A549 (cell line): ENCODE data around the gene ANK3. TPM values are rescaled to one million over a fixed set of nuclear protein-coding genes. Genes with fewer than 3 reads are reported as not detected.

ENCODE experiments used
- ATAC-seq, 2 experiments: fragments of 200-7000 bp in 1 of 2; fragments of >200 bp in 1 of 2; cut with Nextera tagmentation in 1 of 2; cut with Tn5 transposase in 1 of 2; 3 replicates each; pipeline versions ENCODE4 v1.8.0 to v1.9.1; 2018 to 2020; ENCODE audit warnings: mild to moderate bottlenecking in 1 of 2, moderate library complexity in 1 of 2
- CTCF ChIA-PET: fragments of 300-600 bp; sonication (Branson Sonifier 250); formaldehyde crosslinking; extraction: SDS; loops from one replicate; lab custom pipeline; 2021; ENCODE audit warnings: antibody characterized with exemption, inconsistent platforms; lab: Yijun Ruan, JAX
- POLR2A ChIA-PET: fragments of 350-600 bp; formaldehyde crosslinking; extraction: SDS; loops from one replicate; lab custom pipeline; 2021; ENCODE audit warnings: antibody characterized with exemption, inconsistent platforms; lab: Yijun Ruan, JAX
- DNase-seq, 2 experiments: peaks; one replicate each; pipeline versions ENCODE4 v3.0.0 to v3.0.0-alpha.2; 2011 to 2016; ENCODE audit warnings: low read depth in 1 of 2, low spot score in 1 of 2
- FAIRE-seq: peaks from 2 replicates; lab custom pipeline; 2011; peaks lifted over from hg19 to GRCh38; lab: Jason Lieb, UNC
- H3K27ac ChIP-seq, 2 experiments: fragments of >200 bp; sonication (Bioruptor Twin); formaldehyde crosslinking; 3 replicates each; pipeline ENCODE4 v1.5.1; 2016 to 2017
- H3K4me1 ChIP-seq: fragments of >200 bp; sonication (Bioruptor Twin); formaldehyde crosslinking; 3 replicates; pipeline ENCODE4 v1.6.1; 2016
- H3K4me2 ChIP-seq: fragments of >200 bp; sonication (Bioruptor Twin); formaldehyde crosslinking; 3 replicates; pipeline ENCODE4 v1.6.1; 2016
- H3K4me3 ChIP-seq: fragments of >200 bp; sonication (Bioruptor Twin); formaldehyde crosslinking; 3 replicates; pipeline ENCODE4 v1.5.1; 2016
- H3K9me3 ChIP-seq: fragments of >200 bp; sonication (Bioruptor Twin); formaldehyde crosslinking; 3 replicates; pipeline ENCODE4 v1.6.1; 2016
- CEBPB ChIP-seq, 2 experiments: fragments of >200 bp in 1 of 2; sonication (Bioruptor Twin) in 1 of 2; formaldehyde crosslinking in 1 of 2; IDR thresholded peaks; 2 replicates each; pipeline ENCODE4 v1.6.1; 2012 to 2016
- EP300 ChIP-seq, 2 experiments: fragments of >200 bp; sonication (Bioruptor Twin); formaldehyde crosslinking; IDR thresholded peaks; 2 replicates in 1 of 2; 3 replicates in 1 of 2; pipeline ENCODE4 v1.6.1; 2016 to 2017
- FOSL2 ChIP-seq, 2 experiments: fragments of 450-650 bp in 1 of 2; fragments of >200 bp in 1 of 2; sonication (Bioruptor Twin) in 1 of 2; formaldehyde crosslinking; IDR thresholded peaks; 2 replicates each; pipeline versions ENCODE4 v1.5.0 to v1.6.1; 2016 to 2020; ENCODE audit warnings: mild to moderate bottlenecking in 1 of 2, moderate library complexity in 1 of 2
- FOXS1 ChIP-seq: fragments of 250-450 bp; sonication (Bioruptor Pico); IDR thresholded peaks from 2 replicates; pipeline ENCODE4 v1.5.0; 2020; ENCODE audit warnings: mild to moderate bottlenecking, moderate library complexity
- GATA3 ChIP-seq: IDR thresholded peaks from 2 replicates; pipeline ENCODE4 v1.6.1; 2012; ENCODE audit warnings: borderline replicate concordance
- HOXB5 ChIP-seq: fragments of 250-450 bp; sonication (Bioruptor Pico); IDR thresholded peaks from 2 replicates; pipeline ENCODE4 v1.5.0; 2020; ENCODE audit warnings: mild to moderate bottlenecking, moderate library complexity
- JUN ChIP-seq, 2 experiments: fragments of >200 bp; sonication (Bioruptor Twin); formaldehyde crosslinking; IDR thresholded peaks; 2 replicates in 1 of 2; 3 replicates in 1 of 2; pipeline ENCODE4 v1.6.1; 2016 to 2017
- JUNB ChIP-seq: fragments of >200 bp; sonication (Bioruptor Twin); formaldehyde crosslinking; IDR thresholded peaks from 2 replicates; pipeline ENCODE4 v1.6.1; 2016
- KDM5A ChIP-seq: fragments of 200-600 bp; sonication (generic); IDR thresholded peaks from 2 replicates; pipeline ENCODE4 v1.6.1; 2016; ENCODE audit warnings: antibody characterized with exemption, mild to moderate bottlenecking
- MAZ ChIP-seq: fragments of 150-350 bp; IDR thresholded peaks from 2 replicates; pipeline ENCODE4 v1.6.1; 2014; ENCODE audit warnings: antibody characterized with exemption, low read depth, low read length, borderline replicate concordance
- RAD21 ChIP-seq, 2 experiments: fragments of >200 bp in 1 of 2; sonication (Bioruptor Twin) in 1 of 2; formaldehyde crosslinking in 1 of 2; IDR thresholded peaks in 1 of 2; conservative IDR thresholded peaks in 1 of 2; 2 replicates in 1 of 2; 3 replicates in 1 of 2; pipeline ENCODE4 v1.6.1; 2012 to 2018; ENCODE audit warnings: inconsistent platforms in 1 of 2
- RARB ChIP-seq: fragments of 250-450 bp; sonication (Bioruptor Pico); IDR thresholded peaks from 2 replicates; pipeline ENCODE4 v1.8.0; 2021; ENCODE audit warnings: mild to moderate bottlenecking, moderate library complexity
- RFX5 ChIP-seq: fragments of 450-650 bp; IDR thresholded peaks from 2 replicates; pipeline ENCODE4 v1.7.1; 2014; ENCODE audit warnings: antibody characterized with exemption, mild to moderate bottlenecking, moderate library complexity
- RNF2 ChIP-seq: fragments of 200-600 bp; sonication (generic); IDR thresholded peaks from 2 replicates; pipeline ENCODE4 v1.6.1; 2016; ENCODE audit warnings: low read depth, mild to moderate bottlenecking, antibody characterized with exemption, moderate library complexity, borderline replicate concordance
- SMC3 ChIP-seq: fragments of >200 bp; sonication (Bioruptor Twin); formaldehyde crosslinking; IDR thresholded peaks from 3 replicates; pipeline ENCODE4 v1.6.1; 2018; ENCODE audit warnings: inconsistent platforms
- WGBS: methylation state at CpG from one replicate; pipeline ENCODE4 v1.1.6; 2017; ENCODE audit errors: missing lambda C conversion rate; 5-methylcytosine and 5-hydroxymethylcytosine counted together
- polyA plus RNA-seq, 4 experiments: library from polyadenylated mRNA; depleted of rRNA in 3 of 4; stranded (reverse); fragments of >200 nt; fragmentation: RNase III in 1 of 4; extraction: RNeasy Plus Mini Kit Qiagen cat#74134 plus additional on column Dnase treatment in 1 of 4; gene quantifications; 2 replicates in 3 of 4; 3 replicates in 1 of 4; pipeline ENCODE4 v1.2.3, GENCODE V29; 2011 to 2017
- TF ChIP-seq, protein P1 (sequence below): IDR thresholded peaks from 2 replicates; pipeline ENCODE4 v1.6.1; 2012
- TF ChIP-seq, protein P2 (sequence below): fragments of >200 bp; sonication (Bioruptor Twin); formaldehyde crosslinking; IDR thresholded peaks from 2 replicates; pipeline ENCODE4 v1.6.1; 2016
- TF ChIP-seq, protein P3 (sequence below): fragments of >200 bp; sonication (Bioruptor Twin); formaldehyde crosslinking; IDR thresholded peaks from 3 replicates; pipeline ENCODE4 v1.6.1; 2016
- TF ChIP-seq, protein P4 (sequence below): fragments of >200 bp; sonication (Bioruptor Twin); formaldehyde crosslinking; IDR thresholded peaks from 3 replicates; pipeline ENCODE4 v1.5.1; 2016

The ANK3 gene
- polyA plus RNA-seq, 2 of the 4 experiments (the other 2 are of a cell fraction), result 0.56 to 5.4 TPM

DNA sequence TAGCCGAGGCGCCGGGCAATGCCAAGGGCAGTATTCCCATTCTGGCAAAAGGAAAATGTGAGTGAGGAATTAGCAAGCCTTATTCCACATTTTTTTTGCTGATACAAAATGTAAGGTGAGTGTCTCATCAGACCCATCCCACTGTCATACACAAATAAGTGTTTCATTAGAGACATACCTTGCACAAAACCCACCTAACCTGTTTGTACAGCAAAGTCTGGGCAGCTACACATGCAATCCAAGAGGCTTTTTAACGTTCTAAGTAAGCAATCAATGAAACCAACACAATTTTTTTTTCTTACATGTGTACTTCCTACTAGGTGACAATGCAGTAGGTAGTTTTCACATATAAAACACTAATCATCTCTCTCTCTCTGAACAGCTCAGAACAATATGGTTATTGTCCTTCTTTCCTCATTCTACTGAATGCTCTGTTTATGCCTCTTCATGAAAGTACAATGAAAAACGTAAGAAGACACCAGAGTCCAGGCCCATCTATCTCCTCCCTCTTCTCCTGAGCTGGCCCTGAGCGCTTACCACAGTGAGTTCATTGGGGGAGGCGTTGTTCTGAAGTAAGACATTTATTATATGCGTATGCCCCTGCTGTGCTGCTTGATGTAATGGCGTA is 217.2 kb downstream of the ANK3 start (continued):
- TF ChIP-seq RNF2 (no peak), MAZ (no peak), CEBPB (IDR thresholded peaks at IDR 0.05) (no peak), JUNB (no peak), RARB (CRISPR knock-in tag) (no peak), KDM5A (no peak)
- TF ChIP-seq, protein P1, sequence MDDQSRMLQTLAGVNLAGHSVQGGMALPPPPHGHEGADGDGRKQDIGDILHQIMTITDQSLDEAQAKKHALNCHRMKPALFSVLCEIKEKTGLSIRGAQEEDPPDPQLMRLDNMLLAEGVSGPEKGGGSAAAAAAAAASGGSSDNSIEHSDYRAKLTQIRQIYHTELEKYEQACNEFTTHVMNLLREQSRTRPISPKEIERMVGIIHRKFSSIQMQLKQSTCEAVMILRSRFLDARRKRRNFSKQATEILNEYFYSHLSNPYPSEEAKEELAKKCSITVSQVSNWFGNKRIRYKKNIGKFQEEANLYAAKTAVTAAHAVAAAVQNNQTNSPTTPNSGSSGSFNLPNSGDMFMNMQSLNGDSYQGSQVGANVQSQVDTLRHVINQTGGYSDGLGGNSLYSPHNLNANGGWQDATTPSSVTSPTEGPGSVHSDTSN, result no peak
- TF ChIP-seq, protein P2, sequence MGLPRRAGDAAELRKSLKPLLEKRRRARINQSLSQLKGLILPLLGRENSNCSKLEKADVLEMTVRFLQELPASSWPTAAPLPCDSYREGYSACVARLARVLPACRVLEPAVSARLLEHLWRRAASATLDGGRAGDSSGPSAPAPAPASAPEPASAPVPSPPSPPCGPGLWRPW, result no peak

DNA sequence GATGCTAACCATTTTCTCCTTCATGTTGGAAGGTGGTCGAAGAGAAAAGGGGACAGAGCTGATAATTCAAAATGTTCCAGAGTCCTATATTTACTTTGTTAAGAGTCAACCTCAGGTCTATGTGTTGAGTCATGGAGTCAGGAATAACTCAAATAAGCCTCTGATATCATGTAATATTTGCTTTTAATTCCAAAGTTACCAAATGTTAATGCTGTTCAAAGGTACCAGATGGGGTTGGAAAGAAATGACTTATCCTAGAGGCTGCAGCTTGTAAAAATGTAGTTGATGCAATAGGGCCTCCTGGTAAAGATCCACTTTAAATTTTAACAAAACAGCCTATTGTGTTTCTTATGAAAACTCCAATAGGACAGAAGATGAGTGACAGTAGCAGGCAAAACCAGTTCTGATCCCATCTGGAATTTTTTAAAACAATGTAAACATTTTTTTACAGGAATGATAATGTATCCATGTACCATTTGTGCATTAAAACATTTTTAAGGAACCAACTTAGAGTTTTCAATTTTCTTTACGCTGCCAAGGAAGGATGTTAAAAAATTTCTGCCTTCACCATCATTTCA is 218.2 kb downstream of the ANK3 start:
- ATAC-seq, result peak; percentile 83 to 86
- no peak for FAIRE-seq
- Histone ChIP-seq H3K9me3 (no peaks in the 10 kb centered on the region), H3K4me1 (peaks cover 39% of the 10 kb centered on the region), H3K4me2 (peak overlapping the region; percentile 83), H3K27ac (peak overlapping the region; percentile 65 to 70), H3K4me3 (no peak overlapping the region)
- TF ChIP-seq CEBPB (IDR thresholded peaks at IDR 0.05), result peak; percentile 60 to 77; a peak in 3 of 4 replicates
- TF ChIP-seq, protein P3, sequence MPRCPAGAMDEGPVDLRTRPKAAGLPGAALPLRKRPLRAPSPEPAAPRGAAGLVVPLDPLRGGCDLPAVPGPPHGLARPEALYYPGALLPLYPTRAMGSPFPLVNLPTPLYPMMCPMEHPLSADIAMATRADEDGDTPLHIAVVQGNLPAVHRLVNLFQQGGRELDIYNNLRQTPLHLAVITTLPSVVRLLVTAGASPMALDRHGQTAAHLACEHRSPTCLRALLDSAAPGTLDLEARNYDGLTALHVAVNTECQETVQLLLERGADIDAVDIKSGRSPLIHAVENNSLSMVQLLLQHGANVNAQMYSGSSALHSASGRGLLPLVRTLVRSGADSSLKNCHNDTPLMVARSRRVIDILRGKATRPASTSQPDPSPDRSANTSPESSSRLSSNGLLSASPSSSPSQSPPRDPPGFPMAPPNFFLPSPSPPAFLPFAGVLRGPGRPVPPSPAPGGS, result peak; percentile 52; the same call in 1 of the 3 replicates
- TF ChIP-seq MAZ, result no peak
- TF ChIP-seq, protein P2, result peak; percentile 39; the same call in 1 of the 2 replicates
- TF ChIP-seq FOXS1, result no peak
- TF ChIP-seq SMC3, result 0 out of 3 replicates have a peak, but pooled peaks have one; percentile 20
- TF ChIP-seq EP300 (IDR thresholded peaks at IDR 0.05), result peak; percentile 51 to 63; a peak in 2 of 5 replicates
- TF ChIP-seq JUNB, result peak; percentile 91
- TF ChIP-seq GATA3, result peak; percentile 58; the same call in 1 of the 2 replicates
- TF ChIP-seq FOSL2 (IDR thresholded peaks at IDR 0.05), result peak; percentile 73
- TF ChIP-seq FOSL2 (CRISPR knock-in tag; IDR thresholded peaks at IDR 0.05), result peak; percentile 73
- no peak for TF ChIP-seq RFX5
- TF ChIP-seq JUN (IDR thresholded peaks at IDR 0.05), result peak; percentile 36 to 86; a peak in 2 of 5 replicates
- TF ChIP-seq, protein P4, sequence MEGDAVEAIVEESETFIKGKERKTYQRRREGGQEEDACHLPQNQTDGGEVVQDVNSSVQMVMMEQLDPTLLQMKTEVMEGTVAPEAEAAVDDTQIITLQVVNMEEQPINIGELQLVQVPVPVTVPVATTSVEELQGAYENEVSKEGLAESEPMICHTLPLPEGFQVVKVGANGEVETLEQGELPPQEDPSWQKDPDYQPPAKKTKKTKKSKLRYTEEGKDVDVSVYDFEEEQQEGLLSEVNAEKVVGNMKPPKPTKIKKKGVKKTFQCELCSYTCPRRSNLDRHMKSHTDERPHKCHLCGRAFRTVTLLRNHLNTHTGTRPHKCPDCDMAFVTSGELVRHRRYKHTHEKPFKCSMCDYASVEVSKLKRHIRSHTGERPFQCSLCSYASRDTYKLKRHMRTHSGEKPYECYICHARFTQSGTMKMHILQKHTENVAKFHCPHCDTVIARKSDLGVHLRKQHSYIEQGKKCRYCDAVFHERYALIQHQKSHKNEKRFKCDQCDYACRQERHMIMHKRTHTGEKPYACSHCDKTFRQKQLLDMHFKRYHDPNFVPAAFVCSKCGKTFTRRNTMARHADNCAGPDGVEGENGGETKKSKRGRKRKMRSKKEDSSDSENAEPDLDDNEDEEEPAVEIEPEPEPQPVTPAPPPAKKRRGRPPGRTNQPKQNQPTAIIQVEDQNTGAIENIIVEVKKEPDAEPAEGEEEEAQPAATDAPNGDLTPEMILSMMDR, result no peak
- peak in 1 of 2 experiments; percentile 2; a peak in 1 of 5 replicates for TF ChIP-seq RAD21 (conservative IDR thresholded peaks at IDR 0.05 in 1 of 2, IDR thresholded peaks at IDR 0.05 in 1 of 2)
- TF ChIP-seq HOXB5, result no peak
- DNase-seq, result peak in 1 of 2 experiments; percentile 65
- ChIA-PET CTCF (interaction anchor here (1.0 kb wide), 1 partner anchor 15 kb away, joined by 3 read pairs; no protein-coding TSS in a partner anchor), POLR2A (interaction anchor here (0.6 kb wide), 1 partner anchor 15 kb away, joined by 5 read pairs; no protein-coding TSS in a partner anchor)
- WGBS, result 46% methylated on average over 2 of the region's 2 CpGs
